ENCODE measurements around the gene PDE4B.

Gene PDE4B

DNA sequence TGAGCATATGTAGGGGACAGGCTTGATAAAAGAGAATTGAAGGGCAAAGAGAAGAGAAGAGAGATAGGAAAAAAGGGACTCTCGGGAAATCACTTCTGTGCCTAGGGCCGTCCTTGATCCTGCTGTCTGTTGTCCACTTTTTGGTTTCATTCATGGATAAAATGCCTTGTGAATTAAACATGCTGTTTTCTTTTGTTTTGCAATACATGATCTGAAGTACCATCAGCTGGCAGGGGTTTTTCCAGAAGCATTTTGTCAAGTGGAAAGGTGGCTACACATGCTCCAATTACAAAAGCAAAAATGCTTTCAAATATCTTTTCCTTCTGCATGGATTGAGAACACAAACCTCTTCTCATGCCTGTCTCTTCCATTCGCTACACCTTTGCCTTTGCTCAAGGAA lies 361.7 kb downstream of the PDE4B start:
- no peak for DNase-seq (ENCODE audit: low spot score)
- in situ Hi-C loops (cut with MboI; ENCODE audit: low sequenced_read_pairs, unreplicated experiment), result no loop called here
- TF ChIP-seq, protein P1, sequence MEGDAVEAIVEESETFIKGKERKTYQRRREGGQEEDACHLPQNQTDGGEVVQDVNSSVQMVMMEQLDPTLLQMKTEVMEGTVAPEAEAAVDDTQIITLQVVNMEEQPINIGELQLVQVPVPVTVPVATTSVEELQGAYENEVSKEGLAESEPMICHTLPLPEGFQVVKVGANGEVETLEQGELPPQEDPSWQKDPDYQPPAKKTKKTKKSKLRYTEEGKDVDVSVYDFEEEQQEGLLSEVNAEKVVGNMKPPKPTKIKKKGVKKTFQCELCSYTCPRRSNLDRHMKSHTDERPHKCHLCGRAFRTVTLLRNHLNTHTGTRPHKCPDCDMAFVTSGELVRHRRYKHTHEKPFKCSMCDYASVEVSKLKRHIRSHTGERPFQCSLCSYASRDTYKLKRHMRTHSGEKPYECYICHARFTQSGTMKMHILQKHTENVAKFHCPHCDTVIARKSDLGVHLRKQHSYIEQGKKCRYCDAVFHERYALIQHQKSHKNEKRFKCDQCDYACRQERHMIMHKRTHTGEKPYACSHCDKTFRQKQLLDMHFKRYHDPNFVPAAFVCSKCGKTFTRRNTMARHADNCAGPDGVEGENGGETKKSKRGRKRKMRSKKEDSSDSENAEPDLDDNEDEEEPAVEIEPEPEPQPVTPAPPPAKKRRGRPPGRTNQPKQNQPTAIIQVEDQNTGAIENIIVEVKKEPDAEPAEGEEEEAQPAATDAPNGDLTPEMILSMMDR (IDR thresholded peaks at IDR 0.05; ENCODE audit: borderline replicate concordance, control extremely low read depth, extremely low read depth, insufficient read depth, missing control alignments), result no peak

DNA sequence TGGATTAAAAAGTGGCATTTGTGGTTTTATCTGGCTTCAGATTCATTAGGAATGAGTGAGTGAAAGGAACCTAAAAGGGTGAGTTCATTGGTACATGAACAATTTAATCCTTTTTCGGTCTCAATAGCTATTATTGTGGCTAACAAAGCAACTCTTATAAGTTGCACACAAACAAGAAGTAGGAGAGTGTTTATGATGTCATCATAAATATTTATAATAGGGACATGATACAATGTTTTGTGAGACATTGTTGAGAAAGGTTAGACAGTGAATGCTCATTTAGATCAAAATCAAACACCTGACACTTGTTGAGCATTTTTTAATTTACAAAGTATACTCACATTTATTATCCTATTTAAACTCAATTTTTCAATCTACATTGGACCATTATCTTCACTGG lies 363.4 kb downstream of the PDE4B start:
- in situ Hi-C loops (cut with MboI; ENCODE audit: low sequenced_read_pairs, unreplicated experiment), result no loop called here
- no peak for DNase-seq (ENCODE audit: low spot score)
- TF ChIP-seq, protein P1 (IDR thresholded peaks at IDR 0.05; ENCODE audit: borderline replicate concordance, control extremely low read depth, extremely low read depth, insufficient read depth, missing control alignments), result no peak

GRCh38 chr1:66159800-66160199 lies 367.1 kb downstream of the PDE4B start:
- no peak for DNase-seq (ENCODE audit: low spot score)
- in situ Hi-C loops (cut with MboI; ENCODE audit: low sequenced_read_pairs, unreplicated experiment), result no loop called here
- TF ChIP-seq, protein P1 (IDR thresholded peaks at IDR 0.05; ENCODE audit: borderline replicate concordance, control extremely low read depth, extremely low read depth, insufficient read depth, missing control alignments), result no peak

DNA sequence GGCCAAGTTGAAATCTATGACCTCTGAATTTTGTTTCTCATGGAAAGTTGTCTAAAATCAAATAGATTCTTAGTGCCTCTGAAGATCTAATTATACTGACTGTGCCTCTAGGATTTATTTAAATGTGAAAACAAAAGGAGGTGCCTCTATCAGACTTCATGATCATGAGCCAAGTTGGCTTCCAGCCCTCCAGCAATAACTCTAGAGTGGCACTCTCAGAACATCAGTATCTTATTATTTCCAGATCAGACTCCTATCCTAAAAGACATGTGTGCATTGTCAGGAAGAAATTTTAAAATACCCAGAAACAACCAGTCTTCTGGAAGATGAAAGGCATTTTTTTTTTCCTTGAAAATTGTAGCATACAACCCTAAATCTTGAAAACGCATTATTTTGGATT lies 368.0 kb downstream of the PDE4B start:
- no peak for DNase-seq (ENCODE audit: low spot score)
- in situ Hi-C loops (cut with MboI; ENCODE audit: low sequenced_read_pairs, unreplicated experiment), result no loop called here
- TF ChIP-seq, protein P1 (IDR thresholded peaks at IDR 0.05; ENCODE audit: borderline replicate concordance, control extremely low read depth, extremely low read depth, insufficient read depth, missing control alignments), result no peak

- DNase-seq (ENCODE audit: low spot score), result no peak
- TF ChIP-seq, protein P1 (IDR thresholded peaks at IDR 0.05; ENCODE audit: borderline replicate concordance, control extremely low read depth, extremely low read depth, insufficient read depth, missing control alignments), result no peak
- in situ Hi-C loops (cut with MboI; ENCODE audit: low sequenced_read_pairs, unreplicated experiment), result no loop called here
Measured at GRCh38 chr1:66166753-66167152, 374.1 kb downstream of the PDE4B start.

DNA sequence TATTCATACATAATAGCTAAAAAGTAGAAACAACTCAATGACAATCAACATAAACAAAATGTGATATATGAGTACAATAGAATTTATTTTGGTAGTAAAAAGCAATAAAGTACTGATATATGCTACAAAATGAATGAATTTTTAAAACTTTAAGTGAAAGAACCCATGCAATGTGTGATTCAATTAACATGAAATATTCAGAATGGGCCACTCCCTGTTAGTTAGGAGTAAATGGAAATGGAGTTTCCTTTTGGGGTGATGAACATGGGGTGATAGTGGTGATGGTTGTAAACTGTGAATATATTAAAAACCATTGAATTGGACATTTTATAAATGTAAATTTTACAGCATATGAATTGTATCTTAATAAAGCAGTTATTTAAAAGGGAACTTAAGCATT lies 374.6 kb downstream of the PDE4B start:
- in situ Hi-C loops (cut with MboI; ENCODE audit: low sequenced_read_pairs, unreplicated experiment), result no loop called here
- TF ChIP-seq, protein P1 (IDR thresholded peaks at IDR 0.05; ENCODE audit: borderline replicate concordance, control extremely low read depth, extremely low read depth, insufficient read depth, missing control alignments), result no peak
- no peak for DNase-seq (ENCODE audit: low spot score)

- TF ChIP-seq, protein P1 (IDR thresholded peaks at IDR 0.05; ENCODE audit: borderline replicate concordance, control extremely low read depth, extremely low read depth, insufficient read depth, missing control alignments), result no peak
- no peak for DNase-seq (ENCODE audit: low spot score)
- in situ Hi-C loops (cut with MboI; ENCODE audit: low sequenced_read_pairs, unreplicated experiment), result no loop called here
Measured at GRCh38 chr1:66168467-66168887, 375.8 kb downstream of the PDE4B start.

All from GM13976 (cell line).